CD4-positive, alpha-beta T cell treated with Interleukin-2 at 100 ng/mL for 4 hours (primary cell): ENCODE results near the gene ZNF532.
"Not testable (repeated sequence)": the region's sequence is repeated elsewhere in the genome, so short reads cannot be mapped to it uniquely, and the experiment has no call there.

Experiments
- DNase-seq: peaks from one replicate; pipeline ENCODE4 v3.0.0-alpha.2; 2020; ENCODE audit warnings: low spot score

The ZNF532 gene

GRCh38 chr18:58900015-58900649, 35.5 kb downstream of the ZNF532 start:
- DNase-seq, result no peak

- DNase-seq, result no peak
These were observed 36.5 kb downstream of the ZNF532 start for GRCh38 chr18:58901143-58901542.

- no peak for DNase-seq
These were observed 37.1 kb downstream of the ZNF532 start for GRCh38 chr18:58901783-58902182.

DNA sequence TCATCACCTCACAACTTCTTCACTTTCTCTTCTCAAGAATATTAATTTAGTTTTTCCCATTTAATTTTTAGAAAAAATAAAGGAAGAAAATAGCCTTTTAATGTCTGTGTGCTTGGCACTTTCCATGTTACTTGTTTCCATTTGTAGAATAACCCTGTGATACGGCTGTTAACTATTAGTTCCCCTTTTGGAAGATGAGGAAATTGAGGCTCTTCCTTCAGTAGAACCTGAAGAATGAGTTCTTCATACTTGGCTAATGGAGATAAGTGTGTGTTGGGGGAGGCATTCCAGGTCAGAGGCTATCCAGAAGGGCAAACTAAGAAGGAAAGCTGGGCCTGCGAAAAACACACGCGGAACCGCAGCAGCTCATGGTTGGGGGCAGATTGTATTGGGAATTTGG, 38.3 kb downstream of the ZNF532 start:
- no peak for DNase-seq

- DNase-seq, result no peak
These were observed 38.9 kb downstream of the ZNF532 start for GRCh38 chr18:58903533-58903932.

- DNase-seq, result no peak
These were observed 41.2 kb downstream of the ZNF532 start for GRCh38 chr18:58905777-58906428.

GRCh38 chr18:58908006-58908405, 43.3 kb downstream of the ZNF532 start:
- DNase-seq, result no peak

GRCh38 chr18:58909521-58909920, 44.8 kb downstream of the ZNF532 start:
- DNase-seq, result no peak

DNA sequence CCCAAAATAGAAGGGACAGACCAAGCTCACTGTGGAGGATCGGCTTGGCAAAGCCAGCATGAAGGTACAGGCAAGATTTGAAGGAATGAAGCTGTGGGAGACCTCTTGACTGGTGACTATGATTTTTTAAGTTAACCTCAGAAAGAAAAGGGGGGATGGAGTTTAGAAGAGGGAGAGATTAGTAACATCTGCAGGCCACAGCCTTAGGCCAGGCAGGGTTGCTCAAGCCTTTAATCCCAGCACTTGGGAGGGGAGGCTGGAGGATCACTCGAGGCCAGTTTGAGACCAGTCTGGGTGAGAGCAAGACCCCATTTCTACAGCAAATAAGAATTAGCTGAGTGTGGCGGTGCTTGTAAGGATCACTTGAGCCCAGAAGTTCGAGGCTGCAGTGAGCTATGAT, 46.6 kb downstream of the ZNF532 start:
- no peak for DNase-seq

GRCh38 chr18:58911766-58912165, 47.1 kb downstream of the ZNF532 start:
- DNase-seq, result no peak

DNA sequence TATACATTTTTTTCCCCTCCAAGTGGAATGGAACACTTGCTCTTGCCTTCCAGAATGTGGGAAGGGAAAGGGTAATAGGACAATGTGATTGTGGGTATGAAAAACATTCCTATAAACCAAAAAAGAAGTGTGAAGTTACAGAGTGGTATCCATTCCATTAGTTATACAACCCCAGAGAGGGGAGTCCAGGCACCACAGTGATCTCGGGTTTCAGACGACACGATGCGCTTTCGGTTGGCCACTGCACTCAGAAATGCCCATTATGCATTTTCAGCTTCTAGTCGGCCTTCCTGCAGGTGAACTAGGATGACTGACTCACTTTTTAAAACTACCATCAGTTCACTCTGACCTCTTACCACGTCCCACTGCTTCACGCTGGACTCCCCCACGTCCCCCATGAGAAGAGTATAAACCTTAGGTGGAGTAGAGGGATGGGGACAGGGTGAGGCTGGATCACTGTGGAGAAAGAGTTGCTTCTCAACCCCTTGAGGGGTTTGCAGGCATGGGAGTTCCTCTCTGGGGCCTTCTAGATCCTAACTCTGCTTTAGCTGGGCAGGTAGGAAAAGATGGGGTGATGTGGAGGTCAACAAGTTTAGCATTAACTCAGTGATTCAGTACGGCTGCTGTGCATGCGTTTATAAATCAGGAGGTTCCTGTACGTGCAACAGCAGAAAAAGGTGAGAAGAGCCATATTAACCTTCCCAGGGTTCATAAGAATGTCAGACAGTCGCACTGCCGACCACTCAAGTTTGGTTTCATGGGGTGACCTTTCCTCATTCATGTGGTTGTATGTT, 50.5 kb downstream of the ZNF532 start:
- no peak for DNase-seq

- DNase-seq, result no peak
These were observed 51.3 kb downstream of the ZNF532 start for GRCh38 chr18:58915995-58916394.

DNA sequence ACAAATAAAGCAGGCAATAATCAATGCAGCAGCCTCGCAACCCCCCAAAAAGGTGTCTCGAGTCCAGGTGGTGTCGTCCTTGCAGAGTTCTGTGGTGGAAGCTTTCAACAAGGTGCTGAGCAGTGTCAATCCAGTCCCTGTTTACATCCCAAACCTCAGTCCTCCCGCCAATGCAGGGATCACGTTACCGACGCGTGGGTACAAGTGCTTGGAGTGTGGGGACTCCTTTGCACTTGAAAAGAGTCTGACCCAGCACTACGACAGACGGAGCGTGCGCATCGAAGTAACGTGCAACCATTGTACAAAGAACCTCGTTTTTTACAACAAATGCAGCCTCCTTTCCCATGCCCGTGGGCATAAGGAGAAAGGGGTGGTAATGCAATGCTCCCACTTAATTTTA, 55.3 kb downstream of the ZNF532 start:
- DNase-seq, result not testable (repeated sequence)

- no peak for DNase-seq
These were observed 58.3 kb downstream of the ZNF532 start for GRCh38 chr18:58922995-58923394.

DNA sequence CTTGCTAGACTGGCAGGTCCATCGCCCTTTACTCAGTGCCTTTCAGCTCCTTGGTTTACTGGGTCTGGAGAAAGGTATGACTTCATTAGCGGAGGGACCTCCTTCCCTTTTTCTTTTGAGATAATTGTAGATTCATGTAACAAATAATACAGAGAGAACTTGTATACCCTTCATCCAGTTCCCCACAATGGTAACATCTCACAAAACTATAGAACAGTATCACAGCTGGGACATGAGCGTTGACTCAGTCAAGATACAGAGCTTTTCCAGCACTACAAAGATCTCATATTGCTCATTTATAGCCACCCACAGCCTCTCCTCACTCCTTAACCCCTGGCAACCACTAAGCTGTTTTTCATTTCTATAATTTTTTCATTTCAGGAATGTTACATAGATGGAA, 59.8 kb downstream of the ZNF532 start:
- no peak for DNase-seq

GRCh38 chr18:58927659-58928058, 63.0 kb downstream of the ZNF532 start:
- DNase-seq, result no peak

DNA sequence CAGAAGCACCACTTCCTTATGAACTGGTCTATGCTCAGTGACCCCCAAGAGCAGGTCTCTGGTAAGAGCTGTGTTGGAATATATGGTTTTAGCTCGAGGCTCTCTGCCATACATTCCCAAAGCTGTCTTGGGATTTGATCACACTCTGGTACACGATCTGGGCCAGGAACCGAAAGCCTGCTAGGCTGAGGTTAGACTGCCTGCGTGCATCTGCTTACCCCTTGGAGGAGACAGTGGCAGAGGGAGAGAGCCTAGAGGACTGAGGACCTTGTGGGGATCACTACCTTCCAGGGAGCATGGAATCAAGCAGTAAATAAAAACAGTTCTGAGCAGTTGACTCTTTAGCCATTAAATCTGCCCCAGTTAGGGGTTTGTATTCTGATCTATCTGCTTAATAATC, 63.7 kb downstream of the ZNF532 start:
- no peak for DNase-seq

GRCh38 chr18:58929206-58929605, 64.5 kb downstream of the ZNF532 start:
- no peak for DNase-seq

- DNase-seq, result no peak
These were observed 69.7 kb downstream of the ZNF532 start for GRCh38 chr18:58934356-58934755.

DNA sequence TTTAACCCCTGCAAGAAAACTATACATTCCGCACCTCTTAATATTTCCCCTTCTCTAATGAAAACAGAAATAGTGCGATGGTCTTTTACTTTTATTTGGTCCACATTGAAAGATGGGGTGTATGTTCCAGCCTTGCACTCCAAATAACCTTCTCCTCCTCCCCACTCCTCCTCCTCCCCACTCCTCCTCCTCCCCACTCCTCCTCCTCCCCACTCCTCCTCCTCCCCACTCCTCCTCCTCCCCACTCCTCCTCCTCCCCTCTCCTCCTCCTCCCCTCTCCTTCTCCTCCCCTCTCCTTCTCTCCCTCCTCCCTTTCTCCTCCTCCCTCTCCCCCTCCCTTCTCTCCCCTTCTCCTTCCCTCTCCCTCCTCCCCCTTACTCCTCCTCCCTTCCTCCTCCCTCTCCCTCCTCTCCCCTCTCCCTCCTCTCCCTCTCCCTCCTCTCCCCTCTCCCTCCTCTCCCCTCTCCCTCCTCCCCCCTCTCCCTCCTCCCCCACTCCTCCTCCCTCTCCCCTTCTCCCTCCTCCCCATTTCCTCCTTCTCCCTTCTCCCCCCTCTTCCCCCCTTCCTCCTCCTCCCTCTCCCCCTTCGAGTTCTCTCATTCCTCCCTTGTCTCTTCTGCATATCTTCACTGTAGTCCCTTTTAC, 70.4 kb downstream of the ZNF532 start:
- DNase-seq, result no peak

DNA sequence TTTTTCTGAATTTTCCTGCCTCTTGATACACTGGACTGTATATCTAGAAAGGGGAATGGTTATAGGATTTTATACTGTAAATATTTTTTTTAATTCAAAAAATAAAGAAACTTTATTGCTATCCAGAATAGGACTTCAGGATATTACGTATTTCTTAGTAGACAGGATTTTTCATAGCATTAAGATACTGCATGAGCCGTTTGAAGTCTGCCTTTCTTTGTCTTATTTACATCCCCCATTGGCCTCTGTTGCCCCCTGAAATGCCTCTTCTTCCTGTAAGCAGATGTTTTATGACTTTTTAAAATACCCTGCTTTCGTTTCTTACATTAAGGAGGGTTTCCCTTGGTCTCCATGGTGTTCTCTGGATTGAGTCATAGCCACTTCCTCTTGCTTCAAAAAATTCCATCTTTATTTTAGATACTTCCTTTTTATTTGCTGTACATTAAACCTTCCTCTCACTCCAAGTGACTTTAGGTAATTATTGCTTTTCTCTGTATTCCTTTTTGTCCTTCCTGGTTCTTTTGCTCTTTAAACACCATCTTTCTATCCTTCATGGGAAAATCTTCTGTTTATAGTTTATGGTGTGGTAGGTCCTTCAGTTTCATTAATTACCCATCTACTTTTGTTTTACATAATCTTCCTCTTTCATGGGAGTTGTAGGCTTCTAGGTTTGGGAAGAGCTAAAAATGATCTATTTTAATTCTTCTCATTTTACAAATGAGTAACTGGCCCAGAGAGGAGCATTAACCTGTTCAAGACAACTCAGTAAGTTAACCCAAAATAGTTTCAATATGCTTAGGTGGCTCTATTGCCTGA, 72.6 kb downstream of the ZNF532 start:
- DNase-seq, result no peak

DNA sequence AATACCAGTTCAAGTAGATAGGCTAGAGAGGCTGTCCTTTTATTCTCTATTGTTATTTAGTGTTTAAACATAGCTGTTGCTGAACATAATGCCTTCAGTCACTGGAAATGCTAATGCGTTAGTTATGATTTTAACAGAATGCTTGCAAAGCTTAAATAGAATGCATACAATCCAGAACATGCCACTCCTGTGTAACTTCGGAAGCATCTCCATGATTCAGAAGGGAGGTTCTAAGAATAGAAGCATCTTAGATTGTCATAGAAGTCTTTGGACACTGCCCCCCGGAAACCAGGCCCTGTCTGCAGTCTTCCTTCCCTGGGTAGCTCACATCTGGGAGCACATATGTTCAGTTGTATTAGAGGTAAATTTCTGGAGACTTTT, 73.2 kb downstream of the ZNF532 start:
- DNase-seq, result no peak
